IPS-20b (cell line): ENCODE results near the gene TMEM247.

Experiments
- H3K27ac ChIP-seq: one replicate; pipeline ENCODE4 v1.5.1; 2013; ENCODE audit warnings: low read length
- H3K27me3 ChIP-seq: 2 replicates; pipeline ENCODE4 v1.6.1; 2013; ENCODE audit warnings: mild to moderate bottlenecking, low read length, inconsistent platforms; ENCODE audit not compliant: insufficient read depth
- H3K36me3 ChIP-seq: 2 replicates; pipeline ENCODE4 v1.6.1; 2013; ENCODE audit warnings: low read depth, mild to moderate bottlenecking, inconsistent platforms, low read length, moderate library complexity; ENCODE audit not compliant: insufficient read depth
- H3K4me1 ChIP-seq: 2 replicates; pipeline ENCODE4 v1.6.1; 2013; ENCODE audit warnings: mild to moderate bottlenecking, control low read depth, inconsistent platforms, low read length, moderate library complexity; ENCODE audit not compliant: insufficient read depth
- H3K4me3 ChIP-seq: 2 replicates; pipeline ENCODE4 v1.5.1; 2013; ENCODE audit warnings: mild to moderate bottlenecking, low read length, inconsistent platforms
- H3K9ac ChIP-seq: 2 replicates; pipeline ENCODE4 v1.6.1; 2013; ENCODE audit warnings: low read depth, mild to moderate bottlenecking, inconsistent platforms, low read length, moderate library complexity
- H3K9me3 ChIP-seq: 2 replicates; pipeline ENCODE4 v1.6.1; 2013; ENCODE audit warnings: mild to moderate bottlenecking, low read depth, low read length, inconsistent platforms; ENCODE audit not compliant: insufficient read depth

TMEM247 gene

DNA sequence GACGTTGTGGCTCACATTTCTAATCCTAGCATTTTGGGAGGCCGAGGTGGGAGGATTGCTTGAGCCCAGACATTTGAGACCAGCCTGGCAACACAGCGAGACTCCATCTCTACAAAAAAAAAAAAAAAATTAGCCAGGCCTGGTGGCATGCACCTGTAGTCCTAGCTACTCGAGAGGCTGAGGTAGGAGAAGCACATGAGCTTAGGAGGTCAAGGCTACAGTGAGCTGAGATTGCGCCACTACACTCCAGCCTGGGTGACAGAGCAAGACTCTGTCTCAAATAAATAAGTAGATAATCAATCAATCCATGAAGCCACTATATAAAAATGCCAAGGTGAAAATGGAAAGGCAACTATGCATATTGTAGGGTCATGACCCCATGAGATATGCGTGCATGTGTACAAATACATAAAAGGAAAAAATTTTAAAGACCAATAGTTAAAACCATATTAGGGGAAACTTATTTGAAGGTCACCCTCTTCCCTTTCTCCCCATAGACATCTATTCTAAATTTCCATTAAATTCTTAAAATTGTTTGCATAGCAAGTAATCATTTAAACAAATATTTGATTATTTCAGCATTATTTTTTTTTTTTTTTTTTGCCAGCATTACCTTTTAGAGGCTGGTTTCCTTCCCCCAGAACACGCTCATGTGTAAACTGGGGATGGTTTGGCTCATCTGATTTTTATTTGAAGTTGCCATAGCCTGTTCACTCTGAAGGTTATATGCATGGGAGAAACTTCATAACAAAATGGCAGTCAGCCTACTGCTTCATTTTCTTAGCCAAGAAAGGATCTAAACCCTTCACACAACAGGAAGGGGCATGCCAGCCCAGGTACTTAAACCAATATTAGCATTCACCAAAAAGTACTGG is 37.3 kb upstream of the TMEM247 start:
- no peaks in the 10 kb centered on the region for H3K36me3 ChIP-seq
- no peaks in the 10 kb centered on the region for H3K9me3 ChIP-seq
- no peak overlapping the region for H3K27ac ChIP-seq
- H3K27me3 ChIP-seq = no peaks in the 10 kb centered on the region
- no peaks in the 10 kb centered on the region for H3K4me1 ChIP-seq
- H3K9ac ChIP-seq = no peak overlapping the region
- no peak overlapping the region for H3K4me3 ChIP-seq

DNA sequence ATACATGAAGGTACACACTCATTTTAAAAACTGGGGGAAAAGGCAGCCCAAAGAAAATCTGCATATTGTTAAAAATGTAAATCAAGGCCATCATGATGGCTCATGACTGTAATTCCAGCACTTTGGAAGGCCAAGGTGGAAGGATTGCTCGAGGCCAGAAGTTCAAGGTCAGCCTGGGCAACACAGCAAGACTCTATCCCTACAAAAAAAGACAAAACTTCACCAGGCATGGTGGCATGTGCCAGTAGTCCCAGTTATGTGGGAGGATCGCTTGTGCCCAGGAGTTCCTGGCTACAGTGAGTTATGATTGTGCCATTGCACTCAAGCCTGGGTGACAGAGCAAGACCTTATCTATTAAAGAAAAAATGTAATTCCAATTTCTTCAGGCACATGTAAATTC is 34.6 kb upstream of the TMEM247 start:
- Histone ChIP-seq H3K27ac (no peak overlapping the region), H3K4me3 (no peak overlapping the region), H3K9ac (no peak overlapping the region), H3K4me1 (no peaks in the 10 kb centered on the region), H3K9me3 (no peaks in the 10 kb centered on the region), H3K36me3 (no peaks in the 10 kb centered on the region), H3K27me3 (no peaks in the 10 kb centered on the region)

DNA sequence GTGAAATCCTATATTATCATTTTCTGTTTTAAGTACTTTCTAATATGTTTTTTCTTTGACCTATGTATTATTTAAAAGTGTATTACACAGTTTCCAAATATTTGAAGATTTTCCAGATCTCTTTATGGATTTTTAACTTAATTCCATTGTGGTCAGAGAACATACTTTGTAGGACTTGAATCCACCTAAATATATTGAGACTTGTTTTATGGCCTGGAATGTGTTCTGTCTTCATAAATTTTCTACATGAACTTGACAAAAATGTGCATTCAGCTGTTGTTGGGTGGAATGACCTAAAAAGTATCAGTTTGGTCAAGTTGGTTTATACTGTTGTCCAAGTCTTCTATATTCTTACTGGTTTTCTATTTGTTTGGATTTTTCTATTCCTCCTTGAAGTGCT is 33.8 kb upstream of the TMEM247 start:
- Histone ChIP-seq H3K4me1 (no peaks in the 10 kb centered on the region), H3K4me3 (no peak overlapping the region), H3K9ac (no peak overlapping the region), H3K27ac (no peak overlapping the region), H3K9me3 (no peaks in the 10 kb centered on the region), H3K36me3 (no peaks in the 10 kb centered on the region), H3K27me3 (no peaks in the 10 kb centered on the region)

DNA sequence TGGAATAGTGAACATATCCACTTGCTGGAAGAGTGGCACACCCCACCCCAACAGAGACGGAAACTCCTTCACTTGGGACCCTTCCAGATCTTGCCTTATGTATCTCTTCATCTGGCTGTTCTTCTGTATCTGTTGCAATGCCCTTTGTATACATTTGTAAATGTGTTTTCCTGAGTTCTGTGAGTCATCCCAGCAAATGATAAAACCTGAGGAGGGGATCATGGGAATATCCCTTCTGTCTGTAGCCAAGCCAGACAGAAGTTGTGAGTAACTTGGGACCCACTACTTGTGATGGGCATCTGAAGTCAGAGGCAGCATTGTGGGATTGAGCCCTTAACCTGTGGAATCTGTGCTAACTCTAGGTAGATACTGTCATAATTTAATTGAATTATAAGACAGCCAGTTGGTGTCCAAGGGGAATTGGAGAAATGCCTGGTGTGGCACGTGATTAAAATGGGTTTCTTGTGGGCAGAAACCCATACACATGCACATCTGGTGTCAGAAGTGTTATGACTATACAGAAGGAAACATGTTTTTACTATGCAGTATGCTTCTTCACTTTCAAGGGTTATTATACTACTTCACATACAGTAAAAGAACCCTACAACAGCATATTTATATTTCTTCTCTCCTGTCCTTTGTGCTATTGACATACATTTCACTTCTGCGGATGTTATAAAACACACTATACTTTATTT is 32.3 kb upstream of the TMEM247 start:
- Histone ChIP-seq H3K27me3 (no peaks in the 10 kb centered on the region), H3K4me3 (no peak overlapping the region), H3K9ac (no peak overlapping the region), H3K27ac (no peak overlapping the region), H3K9me3 (no peaks in the 10 kb centered on the region), H3K36me3 (no peaks in the 10 kb centered on the region), H3K4me1 (no peaks in the 10 kb centered on the region)

DNA sequence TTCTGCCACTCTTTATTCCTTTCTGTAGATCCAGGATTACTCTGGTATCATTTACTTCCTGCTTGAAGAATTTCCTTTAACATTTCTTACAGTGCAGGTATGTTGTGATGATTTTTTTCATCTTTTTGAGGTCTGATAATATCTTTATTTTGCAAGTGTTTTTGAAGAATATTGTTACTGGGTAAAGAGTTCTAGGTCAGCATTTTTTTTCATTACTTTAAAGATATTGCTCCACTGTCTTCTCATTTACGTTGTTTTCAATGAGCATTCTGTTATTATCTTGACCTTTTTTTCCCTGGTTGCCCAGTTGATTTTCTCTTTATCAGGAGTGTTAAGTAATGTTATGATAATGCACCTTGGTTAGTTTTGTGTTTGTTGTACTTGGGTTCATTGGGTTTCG is 31.7 kb upstream of the TMEM247 start:
- no peak overlapping the region for H3K27ac ChIP-seq
- H3K36me3 ChIP-seq = no peaks in the 10 kb centered on the region
- H3K4me1 ChIP-seq = no peaks in the 10 kb centered on the region
- no peaks in the 10 kb centered on the region for H3K9me3 ChIP-seq
- no peaks in the 10 kb centered on the region for H3K27me3 ChIP-seq
- H3K9ac ChIP-seq = no peak overlapping the region
- H3K4me3 ChIP-seq = no peak overlapping the region

DNA sequence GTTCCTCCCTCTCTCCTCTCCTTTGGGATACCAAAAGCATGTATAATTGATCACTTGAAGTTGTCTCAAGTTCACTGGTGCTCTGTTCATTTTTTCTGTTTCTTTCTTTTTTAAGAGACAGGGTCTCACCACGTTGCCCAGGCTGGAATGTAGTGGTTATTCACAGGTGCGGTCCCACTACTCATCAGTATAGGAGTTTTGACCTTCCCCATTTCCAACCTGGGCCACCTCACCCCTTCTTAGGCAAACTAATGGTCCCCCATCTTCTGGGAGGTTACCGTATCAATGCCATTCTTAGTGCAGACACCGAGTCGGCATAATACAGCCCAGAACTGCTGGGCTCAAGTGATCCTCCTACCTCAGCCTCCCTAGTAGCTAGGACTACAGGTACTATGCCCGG is 31.3 kb upstream of the TMEM247 start:
- H3K27ac ChIP-seq = no peak overlapping the region

DNA sequence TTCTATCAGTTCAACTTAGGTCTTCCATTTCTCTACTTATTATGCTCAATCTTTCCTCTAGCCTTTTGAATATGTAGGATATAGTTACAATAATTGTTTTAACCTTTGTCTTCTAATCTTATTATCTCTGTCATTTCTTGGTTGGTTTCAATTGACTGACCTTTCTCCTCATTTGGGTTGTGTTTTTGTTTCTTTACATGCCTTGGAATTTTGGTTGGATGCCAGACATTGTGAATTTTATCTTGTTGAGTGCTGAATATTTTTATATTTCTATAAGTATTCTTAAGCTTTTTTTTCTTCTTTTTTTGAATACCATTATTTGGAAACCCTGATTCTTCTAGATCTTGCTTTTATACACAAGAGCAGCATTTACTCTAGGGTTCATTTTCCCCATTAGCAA is 30.7 kb upstream of the TMEM247 start:
- Histone ChIP-seq H3K27me3 (no peaks in the 10 kb centered on the region), H3K9me3 (no peaks in the 10 kb centered on the region), H3K4me1 (no peaks in the 10 kb centered on the region), H3K4me3 (no peak overlapping the region), H3K36me3 (no peaks in the 10 kb centered on the region), H3K9ac (no peak overlapping the region), H3K27ac (no peak overlapping the region)

More for the DNA sequence above, 31.3 kb upstream of the TMEM247 start:
- Histone ChIP-seq H3K9me3 (no peaks in the 10 kb centered on the region), H3K9ac (no peak overlapping the region), H3K4me3 (no peak overlapping the region), H3K4me1 (no peaks in the 10 kb centered on the region), H3K36me3 (no peaks in the 10 kb centered on the region), H3K27me3 (no peaks in the 10 kb centered on the region)

DNA sequence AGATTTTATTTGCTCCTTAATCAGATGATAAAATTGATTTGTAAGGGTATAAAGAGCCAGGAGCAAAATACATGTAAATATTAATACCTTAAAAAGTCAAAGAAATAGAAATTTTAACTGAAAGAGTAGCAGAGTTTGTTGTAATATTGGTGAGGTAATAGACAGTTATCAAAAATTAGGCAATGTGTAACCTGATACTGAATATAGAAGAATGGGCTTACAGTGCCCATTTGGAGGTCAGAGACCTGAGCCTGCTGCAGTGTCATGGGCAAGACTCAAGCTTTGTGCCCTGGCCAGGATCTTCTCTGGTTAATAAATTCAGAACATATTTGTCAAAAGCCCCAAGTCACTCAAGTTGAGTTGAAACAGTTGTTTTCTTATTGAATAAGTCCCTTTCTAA is 29.7 kb upstream of the TMEM247 start:
- Histone ChIP-seq H3K36me3 (no peaks in the 10 kb centered on the region), H3K27me3 (no peaks in the 10 kb centered on the region), H3K9ac (no peak overlapping the region), H3K9me3 (no peaks in the 10 kb centered on the region), H3K4me1 (no peaks in the 10 kb centered on the region), H3K27ac (no peak overlapping the region), H3K4me3 (no peak overlapping the region)

DNA sequence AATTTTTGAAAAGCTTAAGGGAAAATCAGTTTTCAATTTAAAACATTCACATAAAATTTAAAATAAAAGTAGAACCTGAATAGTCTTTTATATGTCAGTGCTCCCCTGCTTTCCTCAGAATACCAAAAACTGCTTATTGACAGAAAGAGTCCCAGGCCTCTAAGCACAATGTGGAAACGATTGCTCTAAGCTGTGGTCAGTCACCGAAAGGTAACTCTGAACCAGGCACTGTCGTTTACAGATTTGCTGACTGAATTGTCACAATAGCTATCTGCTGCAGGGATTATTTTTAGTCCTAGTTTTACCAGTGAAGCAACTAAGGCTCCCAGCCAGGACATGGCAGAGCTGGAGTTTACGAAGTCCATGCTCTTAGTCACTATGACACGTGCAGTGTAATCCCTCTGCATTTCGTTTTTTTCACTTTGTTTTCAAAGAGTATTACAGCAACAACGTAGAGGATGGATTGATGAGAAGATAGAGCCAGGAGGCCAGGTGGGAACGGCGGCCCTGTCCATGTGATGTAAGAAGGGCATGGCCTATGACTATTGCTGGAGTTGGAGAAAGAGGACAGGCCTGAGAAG is 28.1 kb upstream of the TMEM247 start:
- Histone ChIP-seq H3K27ac (no peak overlapping the region), H3K4me1 (no peaks in the 10 kb centered on the region), H3K27me3 (no peaks in the 10 kb centered on the region), H3K36me3 (no peaks in the 10 kb centered on the region), H3K9me3 (no peaks in the 10 kb centered on the region), H3K9ac (no peak overlapping the region), H3K4me3 (no peak overlapping the region)

DNA sequence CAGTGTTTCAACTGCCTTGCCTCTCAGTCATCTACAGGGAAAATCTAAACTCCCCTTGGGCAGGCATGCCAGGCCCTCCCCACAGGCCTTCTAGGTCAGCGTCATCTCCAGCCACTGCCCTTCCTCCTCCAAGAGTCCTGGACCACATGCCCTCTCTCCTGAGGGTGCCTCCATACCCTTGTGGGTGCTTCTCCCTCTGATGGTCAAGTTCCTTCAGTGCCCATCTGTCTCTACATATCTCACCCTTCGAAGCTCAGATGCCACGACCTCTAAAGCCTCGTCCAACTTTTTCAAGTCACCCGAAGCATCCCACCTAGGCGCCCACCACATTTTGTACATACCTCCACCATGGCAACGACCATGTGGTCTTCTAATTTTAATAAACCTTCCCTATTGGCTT is 22.6 kb upstream of the TMEM247 start:
- H3K9me3 ChIP-seq = no peaks in the 10 kb centered on the region
- no peak overlapping the region for H3K9ac ChIP-seq
- H3K27me3 ChIP-seq = no peaks in the 10 kb centered on the region
- H3K36me3 ChIP-seq = no peaks in the 10 kb centered on the region
- H3K4me1 ChIP-seq = no peaks in the 10 kb centered on the region
- H3K4me3 ChIP-seq = no peak overlapping the region
- H3K27ac ChIP-seq = no peak overlapping the region

DNA sequence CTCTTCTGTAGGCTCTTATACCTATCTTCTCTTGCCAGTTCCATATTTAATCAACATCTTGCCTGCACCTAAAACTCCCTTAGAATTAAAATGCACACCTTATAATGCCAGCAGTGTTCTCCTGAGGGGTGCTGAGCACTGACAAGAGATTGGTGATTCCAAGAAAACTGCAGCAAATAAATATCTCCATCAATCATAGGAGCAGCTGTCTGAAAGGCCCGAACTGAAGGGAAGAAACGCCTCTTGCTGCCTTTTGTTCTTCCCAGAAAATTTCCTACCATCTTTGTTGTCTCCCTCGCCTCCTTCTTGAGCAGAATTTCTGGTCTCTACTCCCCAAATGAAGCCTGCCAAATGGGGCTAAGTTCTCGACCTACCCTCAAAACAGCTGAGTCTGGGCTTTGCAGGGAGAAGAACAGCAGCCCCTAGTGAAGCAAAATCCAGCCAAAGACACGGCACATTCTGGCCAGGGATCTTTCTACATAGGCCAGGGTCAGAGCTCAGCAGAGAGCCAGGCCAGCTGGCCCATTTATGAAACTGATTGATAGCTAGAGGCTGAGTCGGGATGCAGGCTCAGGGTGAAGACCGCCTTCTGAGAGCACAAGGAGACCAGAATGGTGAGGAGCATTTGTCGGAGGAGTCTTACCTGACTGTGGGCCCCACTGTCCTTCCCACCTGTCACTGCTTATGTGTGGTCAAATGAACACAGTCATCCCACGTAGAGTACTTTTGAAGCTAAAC is 20.4 kb upstream of the TMEM247 start:
- no peak overlapping the region for H3K9ac ChIP-seq

More for the DNA sequence above, 20.4 kb upstream of the TMEM247 start:
- no peaks in the 10 kb centered on the region for H3K36me3 ChIP-seq
- no peaks in the 10 kb centered on the region for H3K4me1 ChIP-seq
- H3K27me3 ChIP-seq = no peaks in the 10 kb centered on the region
- H3K9me3 ChIP-seq = no peaks in the 10 kb centered on the region
- no peak overlapping the region for H3K27ac ChIP-seq
- no peak overlapping the region for H3K4me3 ChIP-seq
